Effector CD4-positive, alpha-beta T cell (primary cell): ENCODE results near the gene ZSCAN18.

ENCODE experiments used
- DNase-seq: peaks from one replicate; pipeline ENCODE4 v3.0.0-alpha.2; 2020

ZSCAN18 gene

GRCh38 chr19:58085348-58085875 is 12.6 kb downstream of the ZSCAN18 start:
- DNase-seq, result no peak

DNA sequence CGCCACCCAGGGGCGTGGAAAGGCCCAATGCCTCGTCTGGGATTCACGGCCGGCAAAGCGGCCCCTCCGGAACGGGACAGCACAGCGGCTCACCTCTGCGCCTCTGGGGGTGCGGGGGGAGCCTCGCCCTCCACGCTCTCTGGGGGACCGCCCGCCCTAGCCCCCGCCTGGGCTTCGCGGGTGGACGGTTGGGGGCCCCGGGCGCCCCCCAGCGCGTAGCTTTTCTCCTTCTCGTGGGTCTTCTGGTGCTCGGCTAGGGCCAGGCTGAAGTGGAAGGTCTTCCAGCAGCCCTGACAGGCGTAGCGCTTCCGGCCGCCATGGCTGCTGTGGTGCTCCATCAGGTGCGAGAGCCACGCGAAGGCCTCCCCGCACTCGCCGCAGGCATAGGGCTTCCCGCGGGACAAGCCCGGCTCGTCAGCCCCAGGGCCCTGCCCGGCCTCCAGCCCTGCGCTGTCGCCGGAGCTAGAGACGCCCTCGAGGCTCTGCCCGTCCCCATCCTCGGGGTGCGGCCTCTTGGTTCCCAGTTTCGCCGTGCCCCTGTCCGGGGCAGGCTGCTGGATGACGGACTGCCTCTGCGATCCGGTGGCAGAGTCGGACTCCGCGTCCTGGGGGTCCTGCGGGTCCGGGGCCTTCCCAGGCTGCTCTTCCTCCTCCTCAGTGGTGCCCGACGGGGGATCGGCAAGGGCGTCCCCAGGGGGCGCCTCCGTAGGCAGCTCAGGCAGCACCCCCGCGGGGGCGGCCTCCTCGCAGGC is 13.3 kb downstream of the ZSCAN18 start:
- no peak for DNase-seq

DNA sequence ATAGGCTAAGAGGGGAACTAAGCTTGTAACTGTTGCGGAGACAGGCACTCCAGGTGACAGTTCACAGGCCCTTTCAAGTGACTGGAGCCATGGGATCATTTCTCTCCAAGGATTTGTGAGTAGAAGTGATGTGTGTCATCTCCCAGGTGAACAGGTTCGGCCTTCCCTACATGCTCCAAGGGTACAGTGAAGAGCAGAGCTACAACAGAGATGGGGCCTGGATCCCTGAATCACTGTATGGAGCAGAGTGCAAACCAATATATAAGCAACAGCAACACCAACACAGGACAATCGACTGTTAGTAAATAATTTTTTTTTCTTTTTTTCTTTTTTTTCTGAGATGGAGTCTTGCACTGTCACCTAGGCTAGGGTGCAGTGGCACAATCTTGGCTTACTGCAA is 15.0 kb downstream of the ZSCAN18 start:
- DNase-seq, result no peak

DNA sequence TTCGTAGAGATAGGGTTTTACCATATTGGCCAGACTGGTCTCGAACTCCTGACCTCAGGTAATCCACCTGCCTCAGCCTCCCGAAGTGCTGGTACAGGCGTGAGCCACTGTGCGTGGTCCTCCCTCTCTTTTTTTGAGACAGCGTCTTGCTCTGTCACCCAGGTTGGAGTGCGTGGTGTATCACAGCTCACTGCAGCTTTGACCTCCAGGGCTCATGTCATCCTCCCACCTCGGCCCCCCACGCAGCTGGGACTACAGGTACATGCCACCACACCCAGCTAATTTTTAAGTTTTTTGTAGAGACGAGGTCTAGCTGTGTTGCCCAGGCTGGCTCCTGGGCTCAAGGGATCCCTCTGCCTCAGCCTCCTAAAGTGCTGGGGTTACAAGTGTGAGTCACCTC is 18.2 kb downstream of the ZSCAN18 start:
- DNase-seq, result no peak

- DNase-seq, result no peak
Observed at GRCh38 chr19:58067240-58067912, 30.7 kb downstream of the ZSCAN18 start.

GRCh38 chr19:58063712-58064111 is 34.3 kb downstream of the ZSCAN18 start:
- no peak for DNase-seq

DNA sequence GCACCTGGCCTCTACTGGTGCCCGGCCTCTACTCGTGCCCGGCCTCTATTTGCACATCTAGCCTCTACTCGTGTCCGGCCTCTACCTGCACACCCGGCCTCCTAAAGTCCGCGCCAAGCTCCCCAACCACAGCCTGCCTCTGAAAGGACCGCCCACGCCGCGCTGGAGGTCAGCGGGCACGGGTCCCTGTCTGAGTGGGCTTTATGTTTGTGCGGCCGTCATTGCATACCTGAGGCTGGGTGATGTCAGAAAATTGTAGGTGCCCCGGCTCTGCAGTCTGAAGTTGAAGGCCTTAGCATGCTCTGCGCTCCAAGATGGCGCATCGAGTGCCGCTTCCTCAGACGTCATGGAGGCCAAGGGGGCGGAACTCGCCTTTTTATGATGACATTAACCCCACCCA is 37.8 kb downstream of the ZSCAN18 start:
- no peak for DNase-seq

DNA sequence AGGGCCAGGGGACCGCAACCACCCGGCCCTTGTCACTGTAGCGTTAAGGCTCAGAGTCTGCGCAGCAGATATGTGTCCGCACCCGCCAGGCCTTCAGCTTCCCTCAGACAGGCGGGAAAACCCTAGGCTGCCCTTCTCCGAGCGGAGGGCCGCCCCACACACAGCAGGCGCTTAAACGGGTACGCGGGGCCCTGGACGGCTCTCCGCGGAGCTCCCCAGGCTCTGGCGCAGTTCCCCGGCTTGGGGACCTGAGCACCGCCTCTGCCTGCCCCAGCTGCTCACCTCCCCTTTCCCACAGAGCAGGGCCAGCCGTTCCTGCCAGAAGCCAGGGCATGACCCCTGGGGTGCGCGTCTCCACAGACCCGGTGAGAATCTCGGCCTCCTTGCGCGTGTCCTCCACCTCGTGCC is 38.4 kb downstream of the ZSCAN18 start:
- no peak for DNase-seq

GRCh38 chr19:58059003-58059670 is 38.9 kb downstream of the ZSCAN18 start, which contains the start of gene ZNF135:
ZNF135 (plus strand) TSS chr19:58059282; CDS start chr19:58060003, 721 bp downstream.
- peak; percentile 9 for DNase-seq

DNA sequence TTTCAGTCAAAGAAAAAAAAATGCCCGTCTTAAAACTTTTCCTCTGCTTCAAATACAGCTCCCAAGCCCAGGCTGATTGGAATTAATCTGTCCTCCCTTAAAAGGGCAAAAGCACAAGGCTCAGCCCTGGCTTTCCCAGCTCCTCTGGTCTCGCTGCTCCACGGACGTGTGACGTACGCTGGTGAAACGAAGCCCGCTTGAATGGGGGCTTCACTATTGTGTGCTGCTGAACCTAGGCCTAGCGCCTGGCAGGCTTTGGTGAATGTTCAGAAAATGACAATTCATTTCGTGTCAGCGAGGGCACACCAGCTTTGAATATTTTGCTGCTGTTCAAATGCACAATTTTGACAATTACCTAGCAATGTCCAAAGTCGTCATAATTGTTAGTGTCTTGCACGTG is 39.6 kb downstream of the ZSCAN18 start:
- no peak for DNase-seq

GRCh38 chr19:58056861-58057260 is 41.2 kb downstream of the ZSCAN18 start:
- no peak for DNase-seq

DNA sequence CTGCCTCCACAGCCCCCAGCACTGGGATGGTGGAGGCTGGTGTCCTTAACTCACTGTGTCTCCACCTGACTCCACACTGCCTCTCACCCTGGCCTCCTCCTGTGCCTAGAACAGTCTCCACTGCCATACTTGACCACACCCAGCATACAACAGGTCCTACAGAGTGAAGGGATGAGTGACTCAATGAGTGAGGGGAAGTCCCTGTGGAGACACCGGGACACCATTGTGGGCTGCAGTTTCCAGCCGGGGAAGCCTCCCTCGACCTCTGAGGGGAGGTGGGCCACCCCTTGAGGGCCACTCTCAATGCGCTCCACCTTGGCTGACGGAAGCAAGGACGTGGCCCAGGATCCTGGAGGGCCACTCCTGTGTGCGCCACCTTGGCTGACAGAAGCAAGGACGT is 41.8 kb downstream of the ZSCAN18 start:
- DNase-seq, result no peak

- no peak for DNase-seq
Observed at GRCh38 chr19:58054901-58055874, 42.8 kb downstream of the ZSCAN18 start.

- no peak for DNase-seq
Observed at GRCh38 chr19:58053480-58054156, 44.4 kb downstream of the ZSCAN18 start.

- DNase-seq, result no peak
Observed at GRCh38 chr19:58052256-58052655, 45.8 kb downstream of the ZSCAN18 start.

GRCh38 chr19:58047672-58048071 is 50.4 kb downstream of the ZSCAN18 start:
- no peak for DNase-seq

GRCh38 chr19:58046856-58047255 is 51.2 kb downstream of the ZSCAN18 start:
- no peak for DNase-seq

GRCh38 chr19:58045411-58046050 is 52.5 kb downstream of the ZSCAN18 start:
- no peak for DNase-seq

GRCh38 chr19:58044886-58045285 is 53.1 kb downstream of the ZSCAN18 start:
- no peak for DNase-seq

- DNase-seq, result no peak
Observed at GRCh38 chr19:58044391-58044790, 53.6 kb downstream of the ZSCAN18 start.
